Activated CD8-positive, alpha-beta T cell treated with anti-CD3 and anti-CD28 coated beads, Interleukin-2, amount 10 ng/mL, durations not matched to agents 7 days and 5 days (primary cell): Measurements from ENCODE around the gene CRTC3. TPM values are rescaled to one million over a fixed set of nuclear protein-coding genes. Genes with fewer than 3 reads are reported as not detected.

ENCODE experiments used
- ATAC-seq: fragments of 150-1000 bp; cut with Tn5 transposase; one replicate; pipeline ENCODE4 v1.10.0; 2021; ENCODE audit warnings: moderate library complexity
- CTCF ChIA-PET: fragments of 350-600 bp; sonication (Branson Sonifier 250); formaldehyde crosslinking; loops from one replicate; lab custom pipeline; 2021; ENCODE audit warnings: antibody characterized with exemption; lab: Charles Lee
- POLR2A ChIA-PET: fragments of 350-600 bp; sonication (Branson Sonifier 250); formaldehyde crosslinking; loops from one replicate; lab custom pipeline; 2021; ENCODE audit warnings: antibody characterized with exemption; lab: Charles Lee
- DNase-seq: peaks from one replicate; pipeline ENCODE4 v3.0.0-alpha.2; 2020
- H3K27ac Mint-ChIP-seq: one replicate; pipeline ENCODE4 v1.8.0; 2021; ENCODE audit warnings: mild to moderate bottlenecking, mixed read lengths
- H3K27me3 Mint-ChIP-seq: one replicate; pipeline ENCODE4 v1.8.0; 2021; ENCODE audit warnings: low read depth, mixed read lengths
- H3K36me3 Mint-ChIP-seq: one replicate; pipeline ENCODE4 v1.8.0; 2021; ENCODE audit warnings: low read depth, mixed read lengths
- H3K4me1 Mint-ChIP-seq: one replicate; pipeline ENCODE4 v1.8.0; 2021; ENCODE audit warnings: low read depth, mixed read lengths
- H3K4me3 Mint-ChIP-seq: one replicate; pipeline ENCODE4 v1.8.0; 2021; ENCODE audit warnings: mild to moderate bottlenecking, mixed read lengths
- H3K9me3 Mint-ChIP-seq: one replicate; pipeline ENCODE4 v1.8.0; 2022; ENCODE audit warnings: mixed read lengths; ENCODE audit not compliant: insufficient read depth
- total RNA-seq, 2 experiments: library from RNA; stranded (reverse); gene quantifications; one replicate each; pipeline ENCODE4 v1.2.3, GENCODE V29; 2021

The CRTC3 gene
- total RNA-seq, 2 experiments from 2014 or later: 64.9 to 66.6 TPM

DNA sequence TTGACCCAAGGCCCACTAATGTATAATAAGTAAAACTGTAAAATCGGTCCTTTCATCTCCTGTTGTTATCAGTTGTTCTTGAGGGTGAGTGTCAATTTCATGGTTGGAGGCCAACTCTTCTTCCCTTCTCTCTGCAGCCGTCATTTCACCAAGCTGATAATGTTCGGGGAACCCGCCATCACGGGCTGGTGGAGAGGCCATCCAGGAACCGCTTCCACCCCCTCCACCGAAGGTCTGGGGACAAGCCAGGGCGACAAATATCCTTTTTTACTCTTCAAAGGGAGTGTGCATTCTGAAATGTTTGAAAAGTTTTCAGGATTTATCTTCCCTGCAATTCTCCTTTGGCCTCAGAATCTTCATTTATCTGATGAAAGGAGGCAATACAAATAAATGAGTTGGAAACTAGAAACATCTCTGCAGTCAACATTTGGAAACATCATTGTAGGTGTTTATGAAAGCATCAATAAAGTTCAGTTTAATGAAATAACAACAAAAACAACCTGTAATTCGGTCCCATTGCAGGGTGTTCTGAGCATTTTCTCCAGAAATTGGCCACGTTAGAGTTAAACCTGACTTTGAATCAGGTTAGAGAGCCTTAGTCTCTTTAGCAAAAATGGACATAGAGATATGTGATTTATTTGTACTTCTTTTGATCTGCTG lies 63.9 kb downstream of the CRTC3 start:
- DNase-seq (no peak), ATAC-seq (no peak)
- H3K27me3 Mint-ChIP-seq: no peaks in the 10 kb centered on the region
- H3K4me3 Mint-ChIP-seq: peak overlapping the region; percentile 88
- peak overlapping the region; percentile 100 for H3K27ac Mint-ChIP-seq
- H3K36me3 Mint-ChIP-seq: peaks cover 70% of the 10 kb centered on the region
- H3K9me3 Mint-ChIP-seq: peaks cover 7% of the 10 kb centered on the region
- ChIA-PET CTCF (interaction anchor here (1.0 to 1.9 kb wide), 10 partner anchors 8 to 274 kb away, joined by 3 to 7 read pairs (median 4); no protein-coding TSS in a partner anchor), POLR2A (interaction anchor here (0.6 to 2.0 kb wide), 9 partner anchors 8 to 82 kb away, joined by 3 to 14 read pairs (median 5); partner anchors contain the start of gene CRTC3)
- H3K4me1 Mint-ChIP-seq: peaks cover 71% of the 10 kb centered on the region

DNA sequence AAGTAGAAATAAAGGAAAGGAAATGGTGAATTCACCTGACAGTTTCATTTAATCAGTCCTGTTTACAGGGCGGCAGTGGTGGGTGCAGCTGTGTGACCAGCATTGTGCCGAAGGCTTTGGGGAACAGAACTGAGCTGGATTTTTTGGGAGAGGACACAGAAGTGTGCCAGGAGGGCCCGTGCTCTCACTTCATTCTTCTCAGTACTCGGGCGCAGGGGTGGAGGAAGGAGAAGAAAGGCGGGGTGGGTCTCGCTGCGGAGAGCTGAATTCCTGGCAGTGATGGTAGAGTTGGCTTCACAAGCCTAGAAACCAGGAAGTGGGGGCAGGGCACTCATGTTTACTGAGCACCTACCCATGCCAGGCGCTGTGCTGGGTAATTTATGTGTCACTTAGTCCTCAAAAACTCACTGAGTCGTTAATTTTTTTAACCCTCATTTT lies 64.6 kb downstream of the CRTC3 start:
- H3K9me3 Mint-ChIP-seq: peaks cover 7% of the 10 kb centered on the region
- ATAC-seq: peak; percentile 79
- peak; percentile 89 for DNase-seq
- H3K4me1 Mint-ChIP-seq: peaks cover 78% of the 10 kb centered on the region
- H3K36me3 Mint-ChIP-seq: peaks cover 73% of the 10 kb centered on the region
- H3K27me3 Mint-ChIP-seq: no peaks in the 10 kb centered on the region
- peak overlapping the region; percentile 100 for H3K27ac Mint-ChIP-seq
- ChIA-PET POLR2A (interaction anchor here (0.6 to 2.0 kb wide), 10 partner anchors 9 to 187 kb away, joined by 3 to 14 read pairs (median 5); partner anchors contain the start of gene CRTC3), CTCF (interaction anchor here (1.0 to 1.9 kb wide), 11 partner anchors 9 to 275 kb away, joined by 3 to 7 read pairs (median 4); no protein-coding TSS in a partner anchor)
- H3K4me3 Mint-ChIP-seq: peak overlapping the region; percentile 88

DNA sequence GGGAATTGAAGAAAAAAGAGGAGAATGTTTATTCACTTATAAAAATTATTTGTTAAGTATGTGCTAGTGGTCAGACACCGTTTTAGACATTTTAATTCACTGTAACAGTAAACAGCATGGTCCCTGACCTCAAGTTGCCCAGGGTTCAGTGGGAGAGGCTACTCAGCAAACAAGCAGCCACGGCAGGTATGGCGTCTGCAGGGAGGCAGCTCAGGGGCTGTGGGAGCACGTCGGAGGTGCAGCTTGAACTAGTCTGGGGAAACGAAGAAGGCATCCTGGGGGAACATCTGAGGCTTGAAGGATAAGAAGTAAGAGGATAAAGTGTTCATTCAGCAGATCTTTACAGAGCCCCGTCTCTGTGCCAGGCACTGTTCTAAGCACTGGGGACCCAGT lies 66.0 kb downstream of the CRTC3 start:
- H3K36me3 Mint-ChIP-seq: peaks cover 80% of the 10 kb centered on the region

DNA sequence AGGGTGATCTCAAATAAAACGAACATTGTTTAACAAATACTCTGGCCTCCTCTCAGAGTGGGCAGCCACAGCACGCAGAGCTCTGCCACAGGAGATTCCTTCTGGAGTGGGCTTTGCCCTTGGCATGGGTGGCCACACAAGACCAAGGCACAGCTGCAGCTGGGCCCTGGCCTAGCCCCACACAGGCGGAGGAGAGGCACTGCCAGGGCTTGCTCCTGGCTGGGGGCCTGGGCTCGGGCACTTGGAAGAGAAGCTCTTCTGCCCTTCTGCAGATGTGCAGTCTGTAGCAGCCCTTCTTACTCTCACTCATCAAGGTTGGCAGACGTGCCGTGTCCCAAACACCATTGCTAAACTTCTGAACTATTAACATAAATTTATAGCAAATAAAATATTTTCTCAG lies 67.2 kb downstream of the CRTC3 start:
- H3K36me3 Mint-ChIP-seq: peaks cover 83% of the 10 kb centered on the region
- no peaks in the 10 kb centered on the region for H3K27me3 Mint-ChIP-seq
- H3K9me3 Mint-ChIP-seq: peaks cover 7% of the 10 kb centered on the region
- ChIA-PET POLR2A (interaction anchor here (0.9 to 4.1 kb wide), 3 partner anchors 24 to 67 kb away, joined by 3 to 28 read pairs (median 15); partner anchors contain the start of gene CRTC3), CTCF (interaction anchor here (1.4 to 1.8 kb wide), 2 partner anchors 12 to 30 kb away, joined by 5 read pairs; no protein-coding TSS in a partner anchor)
- peak overlapping the region; percentile 26 for H3K4me3 Mint-ChIP-seq
- ATAC-seq: no peak
- H3K27ac Mint-ChIP-seq: peak overlapping the region; percentile 93
- H3K4me1 Mint-ChIP-seq: peaks cover 85% of the 10 kb centered on the region
- DNase-seq: no peak

More for the DNA sequence above, 66.0 kb downstream of the CRTC3 start:
- Mint-ChIP-seq H3K27me3 (no peaks in the 10 kb centered on the region), H3K4me1 (peaks cover 84% of the 10 kb centered on the region), H3K9me3 (peaks cover 7% of the 10 kb centered on the region), H3K27ac (peak overlapping the region; percentile 93), H3K4me3 (no peak overlapping the region)
- ChIA-PET POLR2A (interaction anchor here (0.5 to 4.1 kb wide), 4 partner anchors 19 to 66 kb away, joined by 3 to 28 read pairs (median 9); partner anchors contain the start of gene CRTC3), CTCF (interaction anchor here (1.4 to 1.8 kb wide), 2 partner anchors 11 to 29 kb away, joined by 5 read pairs; no protein-coding TSS in a partner anchor)
- ATAC-seq: no peak
- no peak for DNase-seq

DNA sequence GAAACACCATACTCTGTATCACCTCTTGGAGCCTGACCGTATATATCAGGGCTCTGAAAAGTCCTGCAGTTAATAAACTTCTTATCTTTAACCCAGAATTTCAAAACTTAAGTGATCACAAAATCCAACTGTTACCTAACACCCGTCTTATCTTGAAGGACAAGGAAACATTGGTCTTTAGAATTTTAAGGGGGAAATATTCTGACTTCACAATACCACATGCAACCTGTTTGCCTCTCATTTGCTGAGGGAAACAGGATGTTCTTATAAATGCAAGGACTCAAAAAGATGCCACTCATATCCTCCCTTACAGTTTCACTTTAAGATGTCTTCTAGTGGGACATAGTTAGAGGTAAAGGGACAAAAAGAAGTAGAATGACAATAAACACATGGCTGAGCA lies 67.9 kb downstream of the CRTC3 start:
- peaks cover 82% of the 10 kb centered on the region for H3K36me3 Mint-ChIP-seq
- peaks cover 82% of the 10 kb centered on the region for H3K4me1 Mint-ChIP-seq
- POLR2A ChIA-PET: interaction anchor here (1.4 to 4.1 kb wide), 5 partner anchors 11 to 67 kb away, joined by 4 to 28 read pairs (median 12); partner anchors contain the start of gene CRTC3
- peak; percentile 70 for ATAC-seq
- H3K4me3 Mint-ChIP-seq: peak overlapping the region; percentile 46
- peak; percentile 38 for DNase-seq
- CTCF ChIA-PET: interaction anchor here (0.9 to 3.4 kb wide), 8 partner anchors 20 to 288 kb away, joined by 3 to 19 read pairs (median 4); no protein-coding TSS in a partner anchor
- no peaks in the 10 kb centered on the region for H3K27me3 Mint-ChIP-seq
- H3K9me3 Mint-ChIP-seq: peaks cover 7% of the 10 kb centered on the region
- peak overlapping the region; percentile 93 for H3K27ac Mint-ChIP-seq

DNA sequence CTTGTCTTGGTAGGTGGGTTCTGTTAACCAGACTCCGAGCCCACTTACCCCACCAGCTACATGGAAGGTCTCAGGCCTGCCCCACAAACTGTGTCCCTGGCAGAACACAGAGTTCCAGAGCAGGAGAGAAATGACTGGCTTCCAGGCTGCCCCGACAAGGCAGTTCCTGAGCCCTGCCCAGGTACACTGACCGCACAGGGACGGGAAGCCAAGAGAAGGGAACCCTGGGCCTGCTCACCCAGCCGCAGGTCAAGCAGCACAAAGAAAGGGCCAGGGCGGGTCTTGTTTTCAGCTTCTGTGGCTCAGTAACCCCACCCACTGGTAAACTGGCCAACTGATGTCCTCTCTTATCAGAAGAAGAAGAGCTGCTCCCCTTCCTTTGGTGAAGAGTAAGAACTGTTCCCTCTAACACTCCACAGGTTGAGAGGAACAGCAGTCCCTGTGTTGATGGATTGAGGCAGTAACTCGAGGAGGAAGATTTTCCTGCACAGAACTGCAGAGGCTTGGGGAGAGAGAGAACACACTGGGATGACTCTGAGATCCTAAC lies 68.4 kb downstream of the CRTC3 start:
- ChIA-PET POLR2A (interaction anchor here (0.7 to 4.1 kb wide), 9 partner anchors 11 to 68 kb away, joined by 3 to 28 read pairs (median 4); partner anchors contain the start of gene CRTC3), CTCF (interaction anchor here (0.7 to 3.4 kb wide), 13 partner anchors 15 to 288 kb away, joined by 3 to 19 read pairs (median 4); no protein-coding TSS in a partner anchor)
- ATAC-seq (peak; percentile 8), DNase-seq (peak; percentile 38)
- Mint-ChIP-seq H3K27ac (peak overlapping the region; percentile 93), H3K4me3 (peak overlapping the region; percentile 46), H3K4me1 (peaks cover 80% of the 10 kb centered on the region), H3K9me3 (peaks cover 7% of the 10 kb centered on the region), H3K36me3 (peaks cover 81% of the 10 kb centered on the region), H3K27me3 (no peaks in the 10 kb centered on the region)

DNA sequence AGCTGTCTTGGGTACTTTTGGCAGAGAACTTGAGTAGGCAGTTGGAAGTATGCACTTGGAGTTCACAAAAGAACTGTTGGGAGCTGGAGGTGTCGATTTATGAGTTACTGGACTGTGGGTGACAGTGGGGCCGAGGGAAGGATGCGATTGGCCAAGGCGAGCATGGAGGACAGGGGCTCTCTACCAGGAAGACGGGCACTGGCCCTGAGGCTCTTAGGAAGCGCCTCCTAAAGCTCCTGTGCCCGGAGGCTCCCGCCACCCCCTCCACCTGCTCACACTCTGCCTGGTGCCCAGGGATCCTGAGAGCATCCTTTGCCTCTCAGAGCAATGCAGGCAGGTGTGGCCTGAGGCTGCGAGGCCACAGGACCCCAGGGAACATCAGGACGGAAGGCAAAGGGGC lies 69.0 kb downstream of the CRTC3 start:
- no peak for DNase-seq

DNA sequence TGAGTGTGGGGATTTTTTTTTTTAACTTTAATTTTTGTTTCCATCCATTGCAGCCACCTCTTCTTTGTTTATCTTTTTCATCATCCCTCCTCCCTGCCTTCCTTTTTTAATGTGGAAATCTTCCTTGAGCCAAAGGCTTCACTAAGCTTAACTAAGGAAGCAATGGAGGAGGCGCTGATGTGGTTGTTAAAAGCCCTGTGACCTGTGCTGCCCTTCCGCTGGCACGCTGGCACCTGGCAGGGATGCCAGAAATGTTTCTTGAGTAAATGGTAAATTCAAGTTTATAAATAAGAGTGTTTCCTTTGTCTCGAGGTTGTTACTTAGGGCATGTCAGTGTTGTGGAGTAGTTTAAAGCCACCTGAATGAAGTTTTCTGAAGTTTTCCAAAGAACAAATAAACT lies 69.4 kb downstream of the CRTC3 start:
- H3K4me3 Mint-ChIP-seq: peak overlapping the region; percentile 7
- H3K27ac Mint-ChIP-seq: peak overlapping the region; percentile 93
- no peak for DNase-seq
- CTCF ChIA-PET: interaction anchor here (0.8 to 3.4 kb wide), 10 partner anchors 26 to 287 kb away, joined by 3 to 19 read pairs (median 5); no protein-coding TSS in a partner anchor
- ATAC-seq: no peak
- peaks cover 79% of the 10 kb centered on the region for H3K36me3 Mint-ChIP-seq
- POLR2A ChIA-PET: interaction anchor here (0.7 to 4.1 kb wide), 8 partner anchors 10 to 69 kb away, joined by 3 to 28 read pairs (median 5); partner anchors contain the start of gene CRTC3
- H3K27me3 Mint-ChIP-seq: no peaks in the 10 kb centered on the region
- peaks cover 79% of the 10 kb centered on the region for H3K4me1 Mint-ChIP-seq
- H3K9me3 Mint-ChIP-seq: no peaks in the 10 kb centered on the region

More for the DNA sequence above, 69.0 kb downstream of the CRTC3 start:
- Mint-ChIP-seq H3K9me3 (peaks cover 1% of the 10 kb centered on the region), H3K4me1 (peaks cover 79% of the 10 kb centered on the region), H3K36me3 (peaks cover 78% of the 10 kb centered on the region), H3K27ac (peak overlapping the region; percentile 93), H3K4me3 (peak overlapping the region; percentile 23), H3K27me3 (no peaks in the 10 kb centered on the region)
- no peak for ATAC-seq
- POLR2A ChIA-PET: interaction anchor here (0.7 to 4.1 kb wide), 9 partner anchors 10 to 69 kb away, joined by 3 to 28 read pairs (median 4); partner anchors contain the start of gene CRTC3
- CTCF ChIA-PET: interaction anchor here (0.7 to 3.4 kb wide), 13 partner anchors 16 to 287 kb away, joined by 3 to 19 read pairs (median 4); no protein-coding TSS in a partner anchor

DNA sequence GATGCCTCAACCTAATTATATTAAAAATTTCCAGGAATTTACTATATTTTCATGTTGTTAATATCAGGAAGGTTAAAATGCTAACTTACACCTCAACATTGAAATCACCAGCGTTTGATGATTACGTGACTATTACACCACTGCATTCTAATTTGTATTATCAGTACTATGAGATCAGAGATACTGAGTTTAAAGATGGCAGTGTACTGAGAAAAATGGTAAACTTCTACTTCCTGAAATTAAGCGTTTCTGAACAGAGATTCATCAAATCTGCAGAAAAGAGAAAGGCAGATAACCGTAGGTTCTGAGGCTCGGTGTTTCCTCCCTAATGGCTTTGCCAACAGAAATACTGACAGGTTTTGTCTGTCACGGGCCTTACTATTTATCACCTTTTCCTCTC lies 69.9 kb downstream of the CRTC3 start:
- POLR2A ChIA-PET: interaction anchor here (2.3 to 4.1 kb wide), 2 partner anchors 38 to 69 kb away, joined by 12 to 28 read pairs; partner anchors contain the start of gene CRTC3

DNA sequence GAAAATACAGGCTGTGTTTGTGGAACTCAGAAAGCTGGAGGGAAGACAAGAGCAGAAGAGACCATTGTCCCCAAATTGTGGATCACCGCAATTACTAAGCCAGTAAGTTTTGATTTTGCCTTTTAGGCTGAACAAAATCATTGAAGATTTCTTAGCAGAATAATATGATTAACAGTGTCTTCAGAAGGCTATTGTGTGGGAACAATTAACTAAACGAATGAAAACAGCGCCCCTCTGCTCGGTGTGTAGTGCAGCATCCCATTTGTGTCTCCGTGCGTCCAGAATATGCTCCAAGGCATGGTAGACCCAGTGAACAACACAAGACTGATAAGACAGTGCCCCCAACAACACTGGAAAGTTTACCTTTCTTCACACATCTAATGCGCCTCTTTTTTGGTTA lies 71.2 kb downstream of the CRTC3 start:
- H3K27ac Mint-ChIP-seq: peak overlapping the region; percentile 62
- DNase-seq: no peak
- no peaks in the 10 kb centered on the region for H3K27me3 Mint-ChIP-seq
- POLR2A ChIA-PET: interaction anchor here (0.8 kb wide), 1 partner anchor 71 kb away, joined by 3 read pairs; the partner anchor contains the start of gene CRTC3
- ATAC-seq: no peak
- H3K9me3 Mint-ChIP-seq: no peaks in the 10 kb centered on the region
- H3K36me3 Mint-ChIP-seq: peaks cover 80% of the 10 kb centered on the region
- CTCF ChIA-PET: interaction anchor here (3.4 kb wide), 1 partner anchor 40 kb away, joined by 19 read pairs; no protein-coding TSS in a partner anchor
- no peak overlapping the region for H3K4me3 Mint-ChIP-seq
- peaks cover 73% of the 10 kb centered on the region for H3K4me1 Mint-ChIP-seq

More for the DNA sequence above, 69.9 kb downstream of the CRTC3 start:
- H3K27ac Mint-ChIP-seq: peak overlapping the region; percentile 62
- no peak overlapping the region for H3K4me3 Mint-ChIP-seq
- no peaks in the 10 kb centered on the region for H3K9me3 Mint-ChIP-seq
- CTCF ChIA-PET: interaction anchor here (1.1 to 3.4 kb wide), 4 partner anchors 39 to 83 kb away, joined by 3 to 19 read pairs (median 5); no protein-coding TSS in a partner anchor
- peaks cover 79% of the 10 kb centered on the region for H3K4me1 Mint-ChIP-seq
- H3K36me3 Mint-ChIP-seq: peaks cover 79% of the 10 kb centered on the region
- no peak for ATAC-seq
- no peak for DNase-seq
- no peaks in the 10 kb centered on the region for H3K27me3 Mint-ChIP-seq
